K562 (cell line): Measurements from ENCODE around the gene LIX1L. TPM values are rescaled to one million over a fixed set of nuclear protein-coding genes. Genes with fewer than 3 reads are reported as not detected.

ENCODE experiments used
- ETV6 ChIP-seq, 3 experiments: fragments of 150-350 bp in 1 of 3; sonication (generic) in 1 of 3; formaldehyde crosslinking in 1 of 3; IDR thresholded peaks; 2 replicates each; pipeline versions ENCODE4 v1.6.1 to v1.8.0; 2014 to 2022; ENCODE audit warnings: borderline replicate concordance in 2 of 3, low read depth in 2 of 3, antibody characterized with exemption in 1 of 3, low read length in 1 of 3, mild to moderate bottlenecking in 1 of 3, missing genetic modification reagents in 1 of 3
- FOXM1 ChIP-seq, 2 experiments: fragments of 450-650 bp in 1 of 2; sonication (generic) in 1 of 2; formaldehyde crosslinking in 1 of 2; IDR thresholded peaks; 2 replicates each; pipeline versions ENCODE4 v1.6.1 to v1.9.0; 2017 to 2022; ENCODE audit warnings: low read depth in 2 of 2, mild to moderate bottlenecking in 2 of 2, missing genetic modification reagents in 1 of 2, moderate library complexity in 1 of 2
- GATAD2A ChIP-seq: fragments of 450-650 bp; IDR thresholded peaks from 2 replicates; pipeline ENCODE4 v1.6.1; 2017
- HBP1 ChIP-seq: fragments of 450-650 bp; formaldehyde crosslinking; IDR thresholded peaks from 2 replicates; pipeline ENCODE4 v1.4.0; 2022; ENCODE audit warnings: missing genetic modification characterization
- ILK ChIP-seq: fragments of 450-650 bp; IDR thresholded peaks from 2 replicates; pipeline ENCODE4 v1.6.1; 2016; ENCODE audit warnings: missing genetic modification characterization, low read depth, mild to moderate bottlenecking, missing compliant biosample characterization, moderate library complexity, borderline replicate concordance
- MIER1 ChIP-seq: fragments of 450-650 bp; IDR thresholded peaks from 2 replicates; pipeline ENCODE4 v1.6.1; 2016; ENCODE audit warnings: antibody characterized with exemption, mild to moderate bottlenecking, low read depth
- MTA3 ChIP-seq: fragments of 450-650 bp; formaldehyde crosslinking; IDR thresholded peaks from 2 replicates; pipeline ENCODE4 v1.6.1; 2017; ENCODE audit warnings: mild to moderate bottlenecking, borderline replicate concordance
- POLR2G ChIP-seq: fragments of 200-400 bp; formaldehyde crosslinking; IDR thresholded peaks from 2 replicates; pipeline ENCODE4 v1.6.1; 2017; ENCODE audit warnings: low read depth, mild to moderate bottlenecking, antibody characterized with exemption, low read length, moderate library complexity
- SIN3A ChIP-seq, 2 experiments: fragments of 150-350 bp in 1 of 2; IDR thresholded peaks; 2 replicates each; pipeline ENCODE4 v1.6.1; 2011 to 2016; ENCODE audit warnings: borderline replicate concordance in 2 of 2, low read depth in 2 of 2, low read length in 2 of 2, mild to moderate bottlenecking in 2 of 2, moderate library complexity in 2 of 2; ENCODE audit not compliant: control insufficient read depth in 1 of 2
- TAF1 ChIP-seq: IDR thresholded peaks from 2 replicates; pipeline ENCODE4 v1.6.1; 2011; ENCODE audit warnings: mild to moderate bottlenecking, low read length, moderate library complexity; ENCODE audit not compliant: insufficient read depth, control insufficient read depth, severe bottlenecking; ENCODE audit errors: extremely low read depth
- ZBTB2 ChIP-seq: fragments of 450-650 bp; IDR thresholded peaks from 2 replicates; pipeline ENCODE4 v1.6.1; 2016; ENCODE audit warnings: antibody characterized with exemption
- ZKSCAN3 ChIP-seq: fragments of 250-450 bp; sonication (Bioruptor Pico); IDR thresholded peaks from 2 replicates; pipeline ENCODE4 v1.4.0; 2020
- ZNF197 ChIP-seq: fragments of 200-800 bp; sonication (Bioruptor generic); IDR thresholded peaks from 2 replicates; pipeline ENCODE4 v1.6.1; 2016; ENCODE audit warnings: low read depth, missing genetic modification characterization, missing compliant biosample characterization
- ZNF518B ChIP-seq: fragments of 250-450 bp; sonication (Bioruptor Pico); IDR thresholded peaks from 2 replicates; pipeline ENCODE4 v1.5.0; 2021; ENCODE audit warnings: mild to moderate bottlenecking, moderate library complexity
- ZNF830 ChIP-seq: fragments of 250-450 bp; sonication (Bioruptor Pico); IDR thresholded peaks from 2 replicates; pipeline ENCODE4 v1.5.0; 2021; ENCODE audit warnings: mild to moderate bottlenecking
- polyA plus RNA-seq, 8 experiments: library from polyadenylated mRNA; depleted of rRNA in 4 of 8; stranded (reverse) in 5 of 8; unstranded in 3 of 8; fragments of >200 nt; fragmentation: Nextera tagmentation in 2 of 8; fragmentation: Illumina TruSeq in 1 of 8; extraction: Ambion mirVana in 2 of 8; extraction: Trizol in 1 of 8; gene quantifications; 2 replicates each; pipeline versions ENCODE4 v1.2.1 to v1.2.3, GENCODE V29; 2011 to 2014; ENCODE audit warnings: inconsistent platforms in 1 of 8, missing spikeins in 1 of 8
- total RNA-seq, 7 experiments: library from RNA; depleted of rRNA in 6 of 7; stranded (reverse); fragments of >200 nt in 6 of 7; fragmentation: Illumina TruSeq in 2 of 7; extraction: Trizol in 2 of 7; gene quantifications; 2 replicates each; pipeline versions ENCODE4 v1.2.1 to v1.2.3, GENCODE V29; 2011 to 2021; ENCODE audit warnings: low replicate concordance in 1 of 7
- TF ChIP-seq, protein P1 (sequence below): IDR thresholded peaks from 2 replicates; pipeline ENCODE4 v1.6.1; 2012; ENCODE audit warnings: low read depth, low read length, improper control_type of control experiment, borderline replicate concordance

The LIX1L gene
- total and polyA plus RNA-seq, 9 of the 15 experiments (the other 6 are each of a cell fraction or from before 2014, with no cell fraction given) = 4.6 to 26.5 (median 12.5) TPM

DNA sequence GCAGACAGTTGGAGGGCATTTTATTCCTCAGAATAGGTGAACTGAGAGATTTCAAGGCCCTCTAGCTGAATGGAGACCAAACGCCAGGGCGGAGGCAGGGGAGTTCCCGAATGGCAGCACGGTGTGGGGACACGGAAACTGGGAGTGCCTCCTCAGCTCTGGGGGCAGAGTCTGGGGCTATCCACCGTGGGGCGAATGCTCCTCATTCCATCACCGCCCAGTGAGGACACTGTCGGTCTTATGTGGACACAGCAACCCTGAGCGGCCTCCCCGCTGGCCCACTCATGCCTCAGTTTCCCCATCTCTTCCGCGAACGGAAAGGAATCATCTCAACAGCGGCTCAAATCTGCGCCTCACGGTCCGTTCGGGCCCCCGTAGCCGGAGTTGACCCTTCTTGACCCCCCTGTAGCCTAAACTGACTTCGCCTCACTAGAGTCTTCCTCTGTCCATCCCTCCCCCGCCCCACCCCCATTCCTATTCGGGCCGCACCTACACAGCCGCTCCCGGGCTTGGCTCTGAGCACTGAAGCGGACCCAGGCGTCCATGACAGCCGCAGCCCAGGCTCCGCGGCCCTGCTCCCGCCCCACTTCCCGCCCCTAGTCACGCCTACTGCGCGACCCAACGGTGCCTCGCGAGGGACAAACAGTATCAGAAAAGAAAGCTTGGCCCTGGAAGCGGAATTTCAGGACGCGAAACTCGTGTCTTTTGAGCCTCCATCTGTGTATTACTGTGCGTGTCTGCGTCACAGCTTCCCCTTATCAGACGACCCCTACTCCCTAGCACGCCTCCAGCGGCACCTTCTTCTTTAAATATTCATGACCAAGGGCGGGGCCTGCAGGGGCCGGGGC lies 39.4 kb downstream of the LIX1L start, which contains the start of gene PEX11B (continued):
- TF ChIP-seq ETV6 (IDR thresholded peaks at IDR 0.05; ENCODE audit: borderline replicate concordance in 1 of 2, low read depth in 2 of 2, low read length in 1 of 2) (no peak), ETV6 (CRISPR knock-in tag; IDR thresholded peaks at IDR 0.05; ENCODE audit: borderline replicate concordance) (no peak), ZBTB2 (peak; percentile 73; the same call in 1 of the 2 replicates), ZNF830 (CRISPR knock-in tag) (no peak), ZKSCAN3 (CRISPR knock-in tag) (no peak), ZNF197 (CRISPR knock-in tag) (no peak), FOXM1 (IDR thresholded peaks at IDR 0.05; ENCODE audit: low read depth) (peak; percentile 57; the same call in 1 of the 2 replicates), FOXM1 (CRISPR knock-in tag; IDR thresholded peaks at IDR 0.05; ENCODE audit: low read depth) (no peak), HBP1 (CRISPR knock-in tag) (no peak), ZNF518B (CRISPR knock-in tag) (no peak), POLR2G (peak; percentile 83), MIER1 (no peak), GATAD2A (peak; percentile 73; the same call in 1 of the 2 replicates), MTA3 (peak; percentile 99), SIN3A (IDR thresholded peaks at IDR 0.05; ENCODE audit: borderline replicate concordance in 2 of 2, control insufficient read depth in 1 of 2, low read depth in 2 of 2, low read length in 2 of 2) (peak in 1 of 2 experiments; percentile 80; a peak in 1 of 4 replicates), ILK (tag) (no peak), TAF1 (peak; percentile 62)
- TF ChIP-seq, protein P1, sequence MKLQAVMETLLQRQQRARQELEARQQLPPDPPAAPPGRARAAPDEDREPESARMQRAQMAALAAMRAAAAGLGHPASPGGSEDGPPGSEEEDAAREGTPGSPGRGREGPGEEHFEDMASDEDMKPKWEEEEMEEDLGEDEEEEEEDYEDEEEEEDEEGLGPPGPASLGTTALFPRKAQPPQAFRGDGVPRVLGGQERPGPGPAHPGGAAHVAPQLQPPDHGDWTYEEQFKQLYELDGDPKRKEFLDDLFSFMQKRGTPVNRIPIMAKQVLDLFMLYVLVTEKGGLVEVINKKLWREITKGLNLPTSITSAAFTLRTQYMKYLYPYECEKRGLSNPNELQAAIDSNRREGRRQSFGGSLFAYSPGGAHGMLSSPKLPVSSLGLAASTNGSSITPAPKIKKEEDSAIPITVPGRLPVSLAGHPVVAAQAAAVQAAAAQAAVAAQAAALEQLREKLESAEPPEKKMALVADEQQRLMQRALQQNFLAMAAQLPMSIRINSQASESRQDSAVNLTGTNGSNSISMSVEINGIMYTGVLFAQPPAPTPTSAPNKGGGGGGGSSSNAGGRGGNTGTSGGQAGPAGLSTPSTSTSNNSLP = no peak
